HG03135 (cell line): Measurements from ENCODE around the gene PLEKHA4.
"Not testable (repeated sequence)": the region's sequence is repeated elsewhere in the genome, so short reads cannot be mapped to it uniquely, and the experiment has no call there.

ENCODE experiments used
- ATAC-seq: cut with Tn5 transposase; IDR thresholded peaks from one replicate; pipeline ENCODE4 v1.9.1; 2021; ENCODE audit warnings: mild to moderate bottlenecking, moderate library complexity; ENCODE audit not compliant: unreplicated experiment

Gene PLEKHA4

DNA sequence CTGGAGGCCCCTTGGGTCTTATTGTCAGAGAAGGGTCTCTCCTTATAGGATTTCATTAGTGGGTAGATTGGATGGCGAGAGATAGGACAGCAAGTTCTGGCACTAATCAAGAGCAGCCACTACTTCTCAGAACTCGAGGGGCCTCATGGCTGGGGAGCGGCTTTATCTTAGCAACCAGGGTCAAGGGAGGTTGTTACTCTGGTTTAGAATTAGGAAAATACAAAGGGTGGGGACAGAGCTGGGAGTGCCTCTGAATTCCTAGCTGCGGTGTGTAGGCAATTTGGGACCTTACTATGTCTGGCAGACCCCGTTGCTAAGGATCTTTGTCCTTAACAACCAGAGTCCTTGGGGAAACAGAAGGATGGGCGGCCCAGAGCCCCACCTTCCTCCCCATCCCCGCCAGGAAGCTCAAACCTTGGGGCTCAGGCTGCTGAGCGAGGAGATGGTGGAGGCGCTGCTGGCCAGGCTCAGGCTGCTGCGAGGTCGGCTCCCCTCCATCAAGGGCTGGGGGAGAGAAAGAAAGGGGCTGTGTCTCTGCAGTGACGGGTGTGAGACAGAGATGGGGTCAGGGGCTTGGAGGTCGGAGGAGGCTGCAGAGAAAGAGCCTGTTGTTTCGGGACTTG is 1.2 kb downstream of the PLEKHA4 start:
- ATAC-seq: no peak

DNA sequence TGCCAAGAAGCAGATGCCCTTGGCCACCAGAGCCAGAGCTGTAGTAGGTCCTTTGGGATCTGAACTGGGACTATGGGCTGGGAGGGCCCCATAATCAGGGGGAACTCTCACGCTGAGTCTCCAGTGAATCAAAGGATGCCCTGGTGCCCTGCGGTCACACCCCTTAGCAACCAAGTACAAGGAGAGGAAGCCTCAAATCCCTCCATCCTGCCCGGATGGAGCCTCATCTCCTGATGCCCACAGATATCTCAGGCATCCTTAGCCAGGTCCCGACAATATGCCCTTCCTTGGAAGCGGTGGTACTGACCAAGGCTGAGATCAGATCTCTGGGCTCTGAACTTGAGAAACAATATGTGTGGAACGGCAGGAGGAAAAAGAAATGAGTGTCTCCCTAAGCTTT is 1.7 kb downstream of the PLEKHA4 start:
- no peak for ATAC-seq

DNA sequence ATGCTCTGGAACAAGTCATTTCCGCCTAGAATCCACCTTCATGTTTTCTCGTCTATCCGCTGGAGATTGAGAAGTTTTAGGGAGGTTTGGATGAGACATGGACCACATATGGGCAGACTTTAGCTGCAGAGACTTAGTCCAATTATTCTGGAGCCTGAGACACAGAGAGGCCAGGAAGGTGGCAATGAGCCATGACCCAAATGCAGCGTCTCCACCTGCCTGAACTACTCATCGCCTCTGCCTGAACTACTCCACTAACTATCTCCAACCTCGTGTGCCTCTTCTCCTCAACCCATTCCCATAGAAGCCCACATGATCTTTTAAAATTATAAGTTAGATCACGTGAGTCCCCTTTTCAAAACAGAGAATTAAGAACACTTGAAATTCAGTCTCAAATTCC is 5.6 kb downstream of the PLEKHA4 start:
- no peak for ATAC-seq

DNA sequence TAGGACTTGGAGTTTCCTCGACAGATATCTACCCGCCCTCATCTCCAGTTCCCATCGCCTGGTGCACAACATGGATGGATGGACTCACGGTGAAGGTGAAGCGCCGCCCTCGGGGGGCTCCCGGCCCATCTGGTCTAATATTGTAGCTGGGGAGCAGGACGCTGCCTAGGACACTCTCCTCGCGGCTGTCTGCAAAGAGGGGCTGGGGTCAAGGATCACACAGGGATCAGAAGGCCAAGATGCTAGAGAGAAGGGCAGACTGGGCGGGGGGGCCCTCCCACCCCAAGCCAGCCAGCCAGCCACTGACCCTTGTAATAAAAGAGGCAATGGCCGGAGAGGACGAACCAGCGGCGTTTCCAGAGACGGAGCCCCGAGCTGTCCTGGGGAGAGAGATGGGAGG is 7.1 kb downstream of the PLEKHA4 start:
- no peak for ATAC-seq

DNA sequence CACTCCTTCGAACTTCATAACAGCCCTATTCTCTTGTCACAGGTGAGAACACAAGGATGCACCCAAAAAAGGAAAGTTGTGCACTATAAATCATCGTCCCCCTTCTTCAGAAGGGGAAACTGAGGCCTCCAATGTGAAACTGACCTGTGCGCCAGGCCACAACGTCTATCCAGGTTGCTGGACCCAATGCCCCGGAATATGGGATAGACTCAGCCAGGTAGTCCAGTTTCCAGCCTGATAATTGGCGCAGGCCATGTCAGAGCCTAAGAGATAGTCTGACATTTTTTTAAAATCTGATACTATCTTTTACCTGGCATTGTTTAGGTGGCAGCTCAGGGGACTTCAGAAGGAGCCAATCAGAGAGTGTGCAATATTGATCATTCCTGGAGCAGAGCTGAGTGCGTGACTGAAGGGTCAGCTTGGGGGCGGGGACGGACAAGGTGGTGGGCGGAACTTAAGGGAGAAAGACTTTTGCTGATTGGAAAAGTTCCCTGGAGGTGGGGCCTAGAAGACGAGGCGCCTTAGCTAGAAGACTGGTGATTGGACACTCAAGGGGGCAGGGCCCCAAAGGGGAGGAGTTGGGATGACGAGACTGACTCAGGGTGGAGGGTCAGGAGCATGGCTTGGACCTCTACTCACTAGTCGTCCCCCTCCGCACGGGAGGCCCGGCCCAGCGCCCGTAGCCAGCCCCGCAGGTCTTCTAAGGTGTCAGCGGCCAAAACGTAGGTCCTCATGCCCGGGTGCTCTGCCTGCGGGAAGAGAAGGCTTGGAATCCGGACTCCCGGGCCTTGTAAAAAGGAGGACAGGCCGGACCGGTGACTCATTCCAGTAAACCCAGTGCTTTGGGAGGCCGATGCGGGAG is 8.5 kb downstream of the PLEKHA4 start:
- ATAC-seq: no peak

DNA sequence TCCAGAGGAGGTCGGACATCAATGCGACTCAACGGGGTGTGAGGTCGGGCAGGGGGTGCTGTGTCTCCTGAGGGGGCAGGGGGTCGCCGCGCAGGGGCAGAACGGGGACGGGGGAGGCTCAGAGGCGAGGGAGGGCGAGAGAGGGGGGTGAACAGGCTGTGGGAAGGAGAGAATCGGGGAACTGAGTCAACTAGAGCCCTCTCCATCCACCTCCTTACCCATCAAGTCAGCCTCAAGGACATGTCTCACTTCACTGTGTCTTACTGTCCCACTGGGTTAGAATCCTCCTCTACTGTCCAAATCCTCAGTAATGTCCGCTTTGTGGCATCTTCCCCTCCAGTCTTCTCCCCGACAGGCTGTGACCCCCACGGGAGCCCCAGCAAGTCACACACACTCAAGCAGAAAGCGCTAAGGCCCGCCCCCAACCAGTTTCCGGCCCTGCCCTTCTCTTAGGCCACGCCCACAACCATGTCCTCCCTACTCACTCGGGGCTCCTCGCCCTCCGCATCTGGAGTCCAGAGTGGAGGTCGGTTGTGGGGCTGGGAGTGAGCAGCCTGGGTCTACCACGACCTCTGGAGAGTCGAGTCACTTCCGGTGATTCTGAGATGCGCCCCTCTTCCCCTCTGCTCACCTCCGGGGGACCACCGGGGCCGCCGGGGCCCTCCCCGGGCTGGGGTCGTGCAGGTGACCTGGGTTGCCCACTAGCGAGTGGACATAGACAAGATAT is 9.3 kb downstream of the PLEKHA4 start:
- ATAC-seq: peak; percentile 47

DNA sequence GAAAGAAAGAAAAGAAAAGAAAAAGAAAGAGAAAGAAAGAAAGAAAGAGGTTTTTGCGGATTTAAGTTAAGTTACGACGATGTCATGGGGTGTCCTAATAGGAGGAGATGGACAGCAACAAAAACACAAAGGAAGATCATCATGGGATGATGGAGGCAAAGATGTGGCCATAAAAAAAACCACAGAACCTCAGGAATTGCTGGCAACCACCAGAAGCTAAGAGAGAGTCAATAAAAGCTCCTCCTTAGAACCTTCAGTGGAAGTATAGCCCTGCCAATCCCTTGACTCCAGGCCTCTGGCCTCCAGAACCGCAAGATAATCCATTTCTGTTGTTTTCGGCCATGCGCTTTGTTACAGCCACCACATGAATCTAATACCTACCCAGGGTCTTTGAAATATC is 11.5 kb downstream of the PLEKHA4 start:
- ATAC-seq: no peak

DNA sequence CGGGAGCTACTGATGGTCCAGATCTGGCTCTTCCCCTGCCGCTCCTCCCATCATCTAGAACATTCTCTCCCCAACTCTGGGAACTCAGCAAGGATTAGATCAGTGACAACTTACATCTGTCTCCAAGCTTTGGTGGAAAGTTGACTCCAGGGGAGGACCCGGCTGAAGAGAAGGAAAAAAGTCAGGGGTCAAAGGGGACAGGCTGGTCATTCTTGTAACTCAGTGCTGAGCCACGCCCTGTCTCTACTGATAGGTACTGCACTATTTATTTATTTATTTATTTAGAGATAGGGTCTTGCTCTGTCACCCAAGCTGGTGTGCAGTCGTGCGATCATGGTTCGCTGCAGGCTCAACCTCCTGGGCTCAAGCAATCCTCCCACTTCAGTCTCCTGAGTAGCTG is 14.3 kb downstream of the PLEKHA4 start:
- no peak for ATAC-seq

DNA sequence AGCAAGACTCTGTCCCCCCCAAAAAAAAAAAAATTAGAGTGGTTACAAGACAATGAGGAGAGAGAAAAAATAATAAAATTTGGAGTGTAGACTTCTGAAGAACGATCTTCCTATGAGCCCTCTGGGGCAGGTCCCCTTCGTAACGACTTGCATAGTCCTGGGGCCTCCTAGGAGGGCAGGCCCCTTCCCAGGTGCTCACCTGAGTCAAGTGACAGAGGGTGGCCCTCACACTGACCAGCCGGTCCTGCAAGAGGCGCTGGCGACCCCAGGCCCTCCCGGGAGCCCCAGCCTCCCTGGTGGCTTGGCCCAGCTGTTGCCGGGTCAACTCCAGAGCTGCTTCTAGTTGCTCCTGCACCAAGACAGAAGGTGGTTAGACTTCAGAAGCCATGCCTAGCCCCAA is 14.9 kb downstream of the PLEKHA4 start:
- ATAC-seq: no peak

DNA sequence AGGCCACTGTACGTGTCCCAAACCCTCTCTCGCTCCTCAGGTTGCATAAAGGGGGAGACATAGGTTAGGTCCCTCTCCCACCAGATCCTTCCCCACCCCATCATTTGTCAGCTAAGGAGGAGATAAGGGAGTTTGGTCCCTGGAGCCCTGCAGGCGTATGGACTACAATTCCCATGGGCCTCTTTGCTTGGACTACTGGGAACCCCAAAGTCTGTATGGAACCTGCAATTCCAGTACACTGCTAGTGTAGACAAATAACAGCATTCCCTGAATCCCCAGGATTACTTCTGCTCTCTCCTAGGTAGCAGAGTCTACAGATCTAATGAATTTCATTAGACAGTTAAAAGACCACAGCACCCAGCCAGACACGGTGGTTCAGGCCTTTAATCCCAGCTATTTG is 16.1 kb downstream of the PLEKHA4 start:
- ATAC-seq: no peak

DNA sequence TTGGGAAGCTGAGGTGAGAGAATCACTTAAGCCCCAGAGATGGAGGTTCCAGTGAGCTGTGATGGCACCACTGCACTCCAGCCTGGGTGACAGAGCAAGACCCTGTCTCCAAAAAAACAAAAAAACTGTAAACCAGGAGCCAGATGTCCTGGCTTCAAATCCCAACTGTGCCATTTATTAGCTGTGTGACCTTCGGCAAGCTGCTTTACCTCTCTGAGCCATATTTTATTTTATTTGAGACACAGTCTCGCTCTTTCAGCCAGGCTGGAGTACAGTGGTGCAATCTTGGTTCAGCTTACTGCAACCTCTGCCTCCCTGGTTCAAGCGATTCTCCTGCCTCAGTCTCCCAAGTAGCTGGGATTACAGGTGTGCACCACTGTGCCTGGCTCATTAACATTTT is 21.8 kb downstream of the PLEKHA4 start:
- ATAC-seq: not testable (repeated sequence)

DNA sequence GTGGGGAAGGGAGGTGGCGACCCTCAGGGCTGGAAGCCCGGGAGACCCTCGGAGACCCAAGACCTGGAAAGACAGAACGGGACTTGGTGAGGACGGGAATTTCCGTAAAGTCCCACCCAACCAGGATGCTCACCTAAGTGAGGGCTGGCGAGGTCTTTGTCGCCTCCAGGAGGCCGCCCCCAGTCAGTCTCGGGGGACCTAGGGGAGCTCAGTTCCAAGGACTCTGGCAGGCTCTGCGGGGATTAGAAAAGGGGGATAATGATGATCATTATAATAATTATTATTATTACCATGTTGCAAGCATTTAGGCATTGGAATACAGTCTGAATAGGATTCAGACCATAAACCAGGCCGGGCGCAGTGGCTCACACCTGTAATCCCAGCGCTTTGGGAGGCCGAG is 23.0 kb downstream of the PLEKHA4 start:
- no peak for ATAC-seq

DNA sequence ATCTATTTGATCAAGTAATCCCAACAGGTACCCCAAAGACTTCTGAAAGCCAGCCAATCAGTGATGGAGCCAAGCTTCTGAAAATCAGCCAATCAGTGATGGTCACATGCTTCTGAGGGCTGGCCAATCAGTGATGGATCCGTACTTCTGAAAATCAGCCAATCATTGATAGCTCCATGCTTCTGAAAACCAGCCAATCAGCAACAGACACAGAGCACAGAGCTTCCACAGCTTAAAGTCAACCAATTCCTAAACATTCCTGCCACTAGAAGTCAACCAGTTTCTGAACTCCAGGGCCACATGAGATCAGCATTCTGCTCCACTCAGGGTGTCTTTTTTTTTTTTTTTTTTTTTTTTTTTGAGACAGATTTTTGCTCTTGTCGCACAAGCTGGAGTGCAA is 23.9 kb downstream of the PLEKHA4 start:
- ATAC-seq: no peak

DNA sequence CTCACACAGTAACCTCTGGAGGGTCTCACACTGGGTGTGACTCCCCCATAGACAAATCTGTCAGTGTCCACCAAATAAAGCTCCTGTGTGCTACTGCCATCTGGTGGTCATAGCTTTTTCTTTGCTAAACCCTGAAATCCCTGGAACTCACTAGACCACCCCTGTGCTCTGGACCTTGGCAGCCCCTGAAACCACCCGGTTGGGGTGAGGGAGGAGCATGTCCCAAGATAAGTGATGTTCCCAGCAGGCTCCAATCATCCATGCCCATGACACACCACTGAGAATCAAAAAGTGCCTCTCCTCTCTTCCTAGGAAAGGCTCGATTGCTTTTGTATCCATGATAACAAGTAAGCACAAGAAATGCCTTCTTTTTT is 25.6 kb downstream of the PLEKHA4 start:
- ATAC-seq: no peak

DNA sequence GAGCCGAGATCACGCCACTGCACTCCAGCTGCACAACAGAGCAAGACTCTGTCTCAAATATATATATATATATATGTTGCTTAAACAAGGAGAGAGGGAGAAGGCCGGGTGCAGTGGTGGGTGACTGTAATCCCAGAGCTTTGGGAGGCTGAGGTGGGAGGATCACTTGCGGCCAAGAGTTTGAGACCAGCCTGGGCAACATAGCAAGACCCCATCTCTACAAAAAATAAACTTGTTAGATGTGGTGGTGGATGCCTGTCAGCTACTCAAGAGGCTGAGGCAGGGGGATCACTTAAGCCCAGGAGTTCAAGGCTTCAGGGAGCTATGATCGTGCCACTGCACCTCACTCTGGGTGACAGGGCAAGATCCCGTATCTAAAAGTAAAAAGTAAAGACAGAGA is 26.8 kb downstream of the PLEKHA4 start:
- ATAC-seq: no peak

DNA sequence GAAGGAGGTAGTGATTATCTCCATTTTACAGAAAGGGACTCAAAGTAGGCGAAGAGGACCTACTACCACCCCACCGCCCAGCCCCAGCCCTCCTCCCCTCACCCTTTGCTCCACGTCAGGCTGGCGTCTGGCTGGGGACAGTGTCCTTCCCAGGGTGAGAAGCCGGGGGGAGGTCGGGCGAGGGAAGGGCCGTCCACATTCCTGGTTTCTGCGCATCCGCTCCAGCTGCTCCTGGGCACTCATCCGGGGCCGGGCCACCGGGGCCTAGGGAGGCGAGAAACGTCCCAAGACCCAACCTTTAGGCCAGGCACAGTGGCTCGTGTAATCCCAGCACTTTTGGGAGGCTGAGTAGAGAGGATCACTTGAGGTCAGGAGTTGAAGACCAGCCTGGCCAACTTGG is 27.4 kb downstream of the PLEKHA4 start:
- no peak for ATAC-seq

DNA sequence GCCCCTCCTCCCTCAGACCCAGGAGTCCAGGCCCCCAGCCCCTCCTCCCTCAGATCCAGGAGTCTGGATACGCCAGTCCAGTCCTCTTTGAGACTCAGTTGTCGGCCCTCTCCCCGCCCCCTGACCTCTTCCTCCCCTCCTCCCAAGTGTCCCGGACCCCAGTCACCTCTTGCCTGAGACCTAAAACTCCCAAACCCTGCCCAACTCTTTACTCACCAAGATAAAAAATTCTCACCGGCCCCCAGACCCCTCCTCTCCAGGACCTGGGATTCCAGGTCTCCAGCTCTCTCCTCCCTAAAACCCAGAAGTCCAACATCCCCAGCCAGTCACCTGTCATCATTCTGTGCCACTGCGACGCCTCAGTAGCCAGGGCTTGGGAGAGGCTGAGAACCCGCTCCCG is 30.7 kb downstream of the PLEKHA4 start:
- ATAC-seq: no peak

DNA sequence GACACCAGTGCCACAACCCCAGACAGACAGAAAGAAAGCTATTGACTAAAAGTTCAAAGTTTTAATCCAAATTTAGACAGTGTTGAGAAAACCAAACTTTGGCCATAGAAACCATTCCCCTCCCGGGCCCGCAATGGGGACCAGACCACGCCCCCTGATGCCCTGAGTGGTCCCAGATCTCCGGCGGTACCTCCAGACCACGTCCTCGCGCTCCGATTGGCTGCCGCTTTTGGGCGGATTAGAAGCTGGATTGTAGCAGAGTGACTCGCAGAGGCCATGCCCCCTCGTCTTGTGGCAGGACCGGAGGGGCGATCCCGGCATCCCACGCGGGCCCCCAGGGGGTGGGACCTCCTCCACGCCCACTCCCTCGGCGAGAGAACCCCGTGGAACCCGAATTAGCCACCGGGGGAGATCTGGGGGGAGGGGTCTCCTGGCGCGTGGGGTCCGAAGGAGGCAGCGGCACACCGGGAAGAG is 31.3 kb downstream of the PLEKHA4 start:
- no peak for ATAC-seq

DNA sequence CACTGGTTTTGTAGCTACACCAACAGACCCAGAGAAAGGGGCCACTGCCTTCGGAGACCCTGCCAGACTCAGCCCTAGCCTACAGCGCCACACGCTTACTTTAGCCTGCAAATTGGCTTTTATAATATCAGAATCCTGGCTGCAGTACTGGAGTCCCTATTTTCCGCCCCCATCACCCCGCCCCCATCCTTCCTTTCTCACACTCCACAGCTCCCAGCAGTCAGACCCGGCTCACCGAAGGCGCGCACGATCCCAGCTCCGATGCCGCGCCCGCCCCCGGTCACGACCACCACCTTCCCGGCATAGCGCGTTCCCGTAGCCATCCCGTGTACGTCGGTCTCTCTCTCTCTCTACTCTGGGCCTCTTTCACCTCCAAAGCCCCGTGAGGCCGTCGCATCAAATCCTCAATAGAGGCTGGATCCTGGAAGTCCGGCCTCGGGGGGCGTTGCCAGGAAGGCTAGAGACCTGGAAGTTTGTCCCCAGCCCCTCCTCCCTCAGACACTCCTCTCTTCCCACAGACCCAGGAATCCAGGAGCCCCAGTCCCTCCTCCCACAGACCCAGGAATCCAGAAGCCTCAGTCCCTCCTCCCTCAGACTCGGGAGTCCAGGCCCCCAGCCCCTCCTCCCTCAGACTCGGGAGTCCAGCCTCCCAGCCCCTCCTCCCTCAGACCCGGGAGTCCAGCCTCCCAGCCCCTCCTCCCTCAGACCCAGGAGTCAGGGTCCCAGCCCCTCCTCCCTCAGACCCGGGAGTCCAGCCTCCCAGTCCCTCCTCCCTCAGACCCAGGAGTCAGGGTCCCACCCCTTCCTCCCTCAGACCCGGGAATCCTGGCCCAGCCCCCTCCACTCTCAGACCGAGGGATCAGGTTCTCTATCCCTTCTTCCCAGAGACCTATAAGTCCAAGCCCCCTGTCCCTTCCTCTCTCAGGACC is 32.1 kb downstream of the PLEKHA4 start, which contains the start of gene HSD17B14:
Gene HSD17B14 (minus strand): TSS at position 403 of the 929 bp plus-strand sequence. CDS start 80 bp downstream, at position 323.
- ATAC-seq: no peak

DNA sequence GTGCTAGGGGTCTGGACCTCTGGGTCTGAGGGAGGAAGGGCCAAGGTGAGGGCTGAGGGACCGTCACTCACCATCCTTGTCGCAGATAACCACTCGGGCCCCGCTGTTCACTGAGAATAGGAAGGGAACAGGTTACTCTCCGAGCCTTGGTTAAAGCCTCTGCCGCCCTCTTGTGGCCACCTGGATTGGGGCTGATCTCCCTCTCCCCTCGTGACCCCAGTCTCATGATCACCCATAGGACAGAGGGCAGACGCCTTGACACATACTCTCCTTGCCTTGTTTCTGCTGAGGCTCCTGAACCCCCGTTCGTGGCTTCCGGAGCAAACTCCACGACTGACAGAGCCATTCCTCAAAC is 32.7 kb downstream of the PLEKHA4 start:
- ATAC-seq: peak; percentile 65

DNA sequence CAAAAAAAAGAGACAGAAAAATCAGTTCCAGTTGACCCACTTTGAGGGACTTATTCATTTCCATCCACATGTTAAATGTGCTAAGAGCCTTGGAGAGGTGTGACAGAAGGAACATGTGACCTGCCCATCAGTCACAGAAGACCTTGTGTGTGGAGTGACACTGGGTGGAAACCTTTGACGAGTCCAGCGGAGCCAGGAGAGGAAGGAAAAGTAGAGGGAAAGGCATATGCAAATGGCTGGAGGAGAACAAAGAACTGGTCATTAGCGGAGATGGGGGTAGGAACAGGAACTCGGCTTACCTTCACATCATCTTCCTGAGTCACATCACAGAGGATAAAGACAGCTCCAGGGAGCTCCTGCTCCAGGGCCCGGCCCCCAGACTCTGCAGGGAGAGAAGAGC is 34.4 kb downstream of the PLEKHA4 start:
- ATAC-seq: no peak
